GM18858 (cell line): ENCODE data around the gene PRKAB1.
"Not testable (repeated sequence)": the region's sequence is repeated elsewhere in the genome, so short reads cannot be mapped to it uniquely, and the experiment has no call there.

Source experiments
- ATAC-seq: cut with Tn5 transposase; IDR thresholded peaks from one replicate; pipeline ENCODE4 v1.9.1; 2021; ENCODE audit not compliant: unreplicated experiment

Gene PRKAB1

GRCh38 chr12:119667577-119668323 lies at the start of gene PRKAB1:
Gene PRKAB1, plus strand, starts transcription at chr12:119668133. Its CDS starts 112 bp downstream, at chr12:119668245.
- peak; percentile 91 for ATAC-seq

DNA sequence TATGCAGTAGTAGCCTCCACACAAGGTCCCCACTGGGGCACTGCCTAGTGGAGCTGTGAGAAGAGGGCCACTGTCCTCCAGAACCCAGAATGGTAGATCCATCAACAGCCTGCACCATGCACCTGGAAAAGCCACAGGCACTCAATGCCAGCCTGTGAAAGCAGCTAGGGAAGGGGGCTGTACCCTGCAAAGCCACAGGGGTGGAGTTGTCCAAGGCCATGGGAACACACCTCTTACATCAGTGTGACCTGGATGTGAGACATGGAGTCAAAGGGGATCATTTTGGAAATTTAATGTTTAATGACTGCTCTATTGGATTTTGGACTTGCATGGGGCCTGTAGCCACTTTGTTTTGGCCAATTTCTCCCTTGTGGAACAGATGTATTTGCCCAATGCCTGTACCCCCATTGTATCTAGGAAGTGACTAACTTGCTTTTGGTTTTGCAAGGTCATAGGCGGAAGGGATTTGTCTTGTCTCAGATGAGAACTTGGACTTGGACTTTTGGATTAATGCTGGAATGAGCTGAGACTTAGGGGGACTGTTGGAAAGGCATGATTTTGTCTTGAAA lies 49.5 kb upstream of the PRKAB1 start:
- not testable (repeated sequence) for ATAC-seq

GRCh38 chr12:119620490-119620889 lies 47.4 kb upstream of the PRKAB1 start:
- ATAC-seq, result no peak

GRCh38 chr12:119621878-119622277 lies 46.1 kb upstream of the PRKAB1 start:
- ATAC-seq, result no peak

- no peak for ATAC-seq
Observed at GRCh38 chr12:119624966-119625365, 43.0 kb upstream of the PRKAB1 start.

DNA sequence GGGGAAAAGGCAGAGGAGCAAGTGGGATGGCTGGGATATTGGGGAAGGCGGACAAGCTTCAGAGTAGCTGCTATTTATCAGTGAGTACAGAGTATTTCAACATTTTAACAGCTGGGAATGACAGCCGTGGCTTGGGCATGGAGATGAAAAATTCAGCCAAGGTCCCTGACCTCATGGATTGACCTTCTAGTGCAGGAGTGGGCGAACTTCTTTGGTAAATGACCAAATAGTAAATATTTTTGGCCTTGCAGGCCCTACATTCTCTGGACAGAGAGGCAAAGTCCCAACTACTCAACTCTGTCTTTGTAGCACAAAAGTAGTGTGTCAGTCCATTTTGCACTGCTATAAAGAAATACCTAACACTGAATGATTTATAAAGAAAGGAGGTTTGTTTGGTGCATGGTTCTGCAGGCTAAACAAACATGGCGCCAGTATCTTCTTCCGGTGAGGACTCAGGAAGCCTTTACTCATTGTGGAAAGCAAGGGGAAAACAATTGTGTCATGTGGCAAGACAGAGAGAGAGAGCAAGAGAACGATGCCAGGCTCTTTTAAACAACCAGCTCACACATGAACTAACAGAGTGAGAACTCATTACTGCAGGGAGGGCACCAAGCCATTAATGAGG lies 40.8 kb upstream of the PRKAB1 start:
- ATAC-seq, result no peak

DNA sequence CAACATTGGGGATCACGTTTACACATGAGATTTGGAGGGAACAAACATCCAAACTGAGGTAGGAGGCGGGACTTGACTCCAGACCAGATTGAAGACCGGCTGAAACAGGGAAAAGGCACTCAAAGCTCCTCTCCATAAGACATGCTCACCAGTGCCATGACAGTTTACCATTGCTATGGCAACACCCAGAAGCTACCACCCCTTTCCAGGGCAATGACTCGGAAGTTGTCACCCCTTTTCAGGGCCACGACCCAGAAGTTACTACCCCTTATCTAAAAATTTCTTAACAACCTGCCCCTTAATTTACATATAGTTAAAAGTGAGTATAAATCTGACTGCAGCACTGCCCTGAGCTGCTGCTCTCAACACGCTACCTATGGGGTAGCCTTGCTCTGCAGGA lies 40.2 kb upstream of the PRKAB1 start:
- ATAC-seq, result no peak

DNA sequence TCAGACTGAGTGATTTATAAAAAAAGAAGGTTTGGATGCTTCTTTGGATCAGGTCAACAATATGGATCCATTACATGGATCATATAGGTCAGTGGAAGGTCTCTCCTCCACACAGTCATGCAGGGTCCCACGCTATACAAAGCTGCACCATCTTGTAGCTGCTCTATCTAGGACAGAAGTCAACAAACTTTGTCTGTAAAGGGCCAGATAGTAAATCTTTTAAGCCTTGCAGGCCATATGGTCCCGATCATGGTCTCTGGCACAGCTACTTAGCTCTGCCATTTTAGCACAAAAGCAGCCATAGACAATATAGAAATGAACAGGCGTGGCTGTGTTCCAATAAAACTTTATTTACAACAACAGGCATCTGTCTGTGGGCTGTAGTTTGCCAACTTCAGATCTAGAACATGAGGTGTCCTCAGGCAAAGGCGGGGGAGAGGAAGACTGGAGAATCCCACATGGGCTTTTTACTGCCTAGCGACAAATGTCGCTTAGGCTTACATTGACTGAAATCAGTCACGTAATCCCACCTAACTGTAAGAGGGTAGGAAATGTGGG lies 37.6 kb upstream of the PRKAB1 start:
- no peak for ATAC-seq

GRCh38 chr12:119630962-119631550 lies 36.9 kb upstream of the PRKAB1 start:
- no peak for ATAC-seq

- no peak for ATAC-seq
Observed at GRCh38 chr12:119631930-119632678, 35.8 kb upstream of the PRKAB1 start.

- ATAC-seq, result no peak
Observed at GRCh38 chr12:119634743-119635142, 33.2 kb upstream of the PRKAB1 start.

- ATAC-seq, result no peak
Observed at GRCh38 chr12:119642986-119643385, 24.9 kb upstream of the PRKAB1 start.

DNA sequence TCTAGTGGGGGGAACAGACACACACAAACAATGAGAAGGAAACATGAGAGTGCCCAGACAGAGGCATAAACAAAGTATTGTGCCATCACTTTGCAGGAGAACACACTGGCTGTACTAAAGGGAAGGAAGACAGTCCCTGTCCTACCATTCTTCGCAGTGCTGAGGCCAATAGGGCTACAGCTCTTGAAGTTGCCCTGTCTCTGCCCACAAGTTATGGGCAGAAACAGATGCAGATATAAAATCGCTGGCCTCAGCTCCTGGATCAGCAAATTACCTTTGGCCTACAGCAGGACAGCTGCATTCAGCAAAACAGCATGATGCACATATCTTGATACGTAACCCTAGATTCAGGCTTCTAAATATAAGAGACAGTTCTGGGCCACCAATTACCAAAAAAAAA lies 23.0 kb upstream of the PRKAB1 start:
- ATAC-seq, result no peak

GRCh38 chr12:119645535-119646059 lies 22.3 kb upstream of the PRKAB1 start:
- no peak for ATAC-seq

DNA sequence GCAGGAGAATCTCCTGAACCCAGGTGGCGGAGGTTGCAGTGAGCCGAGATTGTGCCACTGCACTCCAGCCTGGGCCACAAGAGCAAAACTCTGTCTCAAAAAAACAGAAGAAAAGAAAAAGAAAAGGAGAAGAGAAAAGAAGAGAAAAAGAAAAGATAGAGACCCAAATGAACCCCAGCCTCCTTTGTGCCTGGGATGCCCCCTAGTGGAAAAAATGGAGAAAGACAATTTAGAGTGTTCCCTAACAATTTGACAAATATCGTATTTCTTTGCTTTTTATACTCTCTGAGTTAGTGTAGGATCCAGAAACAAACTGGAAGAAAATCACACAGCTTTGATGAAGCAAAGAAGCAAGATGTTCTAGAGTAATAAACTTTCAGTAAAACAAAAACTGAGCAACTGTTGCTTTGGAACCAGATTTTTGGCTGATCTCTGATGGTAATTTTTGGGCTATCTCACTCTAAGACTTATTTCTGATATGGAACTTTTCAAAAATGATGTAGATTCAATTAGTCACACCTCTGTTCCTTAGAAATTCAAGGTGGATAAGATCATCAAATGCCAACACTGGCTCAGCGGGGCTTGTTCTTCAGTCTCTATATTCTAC lies 18.6 kb upstream of the PRKAB1 start:
- ATAC-seq, result no peak

GRCh38 chr12:119652665-119653064 lies 15.3 kb upstream of the PRKAB1 start:
- ATAC-seq, result no peak

DNA sequence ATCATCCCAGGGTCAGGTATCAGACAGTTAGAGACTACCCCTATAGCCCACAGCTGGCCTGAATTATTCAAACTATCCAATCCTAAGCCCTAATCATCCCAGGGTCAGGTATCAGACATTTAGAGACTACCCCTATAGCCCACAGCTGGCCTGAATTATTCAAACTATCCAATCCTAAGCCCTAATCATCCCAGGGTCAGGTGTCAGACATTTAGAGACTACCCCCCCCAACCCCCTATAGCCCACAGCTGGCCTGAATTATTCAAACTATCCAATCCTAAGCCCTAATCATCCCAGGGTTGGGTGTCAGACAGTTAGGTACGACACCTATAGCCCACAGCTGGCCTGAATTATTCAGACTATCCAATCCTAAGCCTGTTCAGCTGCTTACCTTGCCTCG lies 10.9 kb upstream of the PRKAB1 start:
- not testable (repeated sequence) for ATAC-seq

DNA sequence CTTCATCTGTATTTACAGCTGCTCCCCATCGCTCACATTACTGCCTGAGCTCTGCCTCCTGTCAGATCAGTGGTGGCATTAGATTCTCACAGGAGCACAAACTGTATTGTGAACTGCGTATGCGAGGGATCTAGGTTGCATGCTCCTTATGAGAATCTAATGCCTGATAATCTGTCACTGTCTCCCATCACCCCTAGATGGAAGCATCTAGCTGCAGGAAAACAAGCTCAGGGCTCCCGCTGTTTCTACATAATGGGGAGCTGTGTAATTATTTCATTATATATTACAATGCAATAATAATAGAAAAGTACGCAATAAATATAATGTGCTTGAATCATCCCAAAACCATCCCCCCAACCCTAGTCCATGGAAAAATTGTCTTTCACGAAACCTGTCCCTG lies 9.8 kb upstream of the PRKAB1 start:
- not testable (repeated sequence) for ATAC-seq

- no peak for ATAC-seq
Observed at GRCh38 chr12:119659289-119659897, 8.5 kb upstream of the PRKAB1 start.

DNA sequence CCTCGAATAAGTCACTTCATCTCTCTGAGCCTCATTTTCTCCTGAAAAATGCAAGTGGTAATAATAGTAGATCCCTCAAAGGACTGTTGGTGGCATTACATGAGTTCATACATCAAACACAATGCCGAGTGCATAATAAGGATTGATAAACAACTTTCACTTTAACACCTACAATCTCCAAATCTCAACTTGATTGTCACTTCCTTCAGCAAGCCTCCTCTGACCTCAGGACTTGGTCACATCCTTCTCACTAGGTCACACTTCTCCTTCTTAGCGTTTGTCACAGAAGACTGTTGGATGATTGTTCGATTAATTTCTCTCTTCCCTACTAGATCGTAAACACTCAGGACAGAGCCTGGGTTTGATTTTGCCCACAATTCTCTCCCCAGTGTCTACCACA lies 7.9 kb upstream of the PRKAB1 start:
- no peak for ATAC-seq
